HG03135 (cell line): ENCODE data around the gene PRDX2.

Experiments used
- ATAC-seq: cut with Tn5 transposase; IDR thresholded peaks from one replicate; pipeline ENCODE4 v1.9.1; 2021; ENCODE audit warnings: mild to moderate bottlenecking, moderate library complexity; ENCODE audit not compliant: unreplicated experiment

PRDX2 gene

GRCh38 chr19:12782424-12783290 is 18.9 kb downstream of the PRDX2 start:
- peak; percentile 33 for ATAC-seq

DNA sequence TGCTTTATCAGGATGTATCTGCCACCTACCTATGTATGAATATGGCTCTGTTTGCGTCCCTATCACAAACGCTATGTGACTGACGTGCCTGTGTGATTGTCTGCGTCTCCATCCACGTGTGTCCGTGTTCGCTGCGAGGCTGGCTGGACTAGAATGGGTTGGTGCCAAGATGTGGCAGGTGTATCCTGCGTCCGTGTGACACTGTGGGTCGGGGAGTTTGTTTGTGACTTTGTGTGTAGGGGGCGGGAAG is 19.5 kb downstream of the PRDX2 start:
- peak; percentile 4 for ATAC-seq

- no peak for ATAC-seq
Measured at GRCh38 chr19:12779162-12779993, 22.2 kb downstream of the PRDX2 start.

GRCh38 chr19:12778905-12779161 is 22.8 kb downstream of the PRDX2 start:
- ATAC-seq, result no peak

DNA sequence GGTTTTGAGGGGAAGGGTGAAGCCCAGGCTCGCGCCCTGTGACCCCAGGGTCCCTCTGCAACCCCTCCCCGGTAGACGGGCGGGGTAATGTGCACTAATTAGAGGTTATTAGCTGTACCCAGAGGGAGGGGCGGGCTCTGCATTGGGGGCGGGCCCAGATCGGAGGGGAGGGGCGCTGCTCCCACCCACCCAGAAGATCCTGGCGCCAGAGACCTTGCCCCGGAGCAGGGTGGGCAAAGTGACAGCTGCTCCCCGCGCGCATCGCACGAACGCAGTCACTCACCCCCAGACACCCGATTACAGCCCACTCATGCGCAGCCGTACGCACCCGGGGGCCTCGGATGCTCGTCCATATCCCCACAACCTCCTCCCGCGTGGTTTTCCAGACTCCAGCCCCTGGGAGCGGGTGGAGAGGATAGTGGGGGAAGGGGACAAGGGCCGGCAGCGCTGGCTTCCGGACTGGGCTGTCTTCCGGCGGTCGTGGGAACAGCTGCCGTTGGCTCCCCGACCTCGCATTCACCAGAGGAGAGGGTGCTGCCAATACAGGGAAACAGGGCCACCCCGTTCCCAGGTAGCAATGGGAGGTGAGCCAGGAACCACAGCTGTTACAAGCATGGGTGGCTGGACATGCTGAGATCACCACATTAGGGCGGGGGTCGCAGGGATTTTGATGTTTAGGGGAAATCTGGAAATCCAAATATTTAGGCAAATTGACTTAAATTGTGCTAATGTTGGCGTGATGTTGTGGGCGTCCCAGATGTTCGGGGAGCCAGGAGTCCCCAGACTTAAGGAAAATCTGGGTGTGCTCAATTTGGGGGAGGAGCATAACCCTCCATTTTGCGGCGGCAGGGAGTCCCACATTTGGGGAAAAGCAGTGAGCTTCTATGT is 23.3 kb downstream of the PRDX2 start:
- no peak for ATAC-seq

- ATAC-seq, result peak; percentile 34
Measured at GRCh38 chr19:12777217-12778016, 24.2 kb downstream of the PRDX2 start.

- ATAC-seq, result no peak
Measured at GRCh38 chr19:12774588-12775555, 26.7 kb downstream of the PRDX2 start, which contains the start of gene HOOK2. HOOK2 (minus strand) TSS chr19:12775552; CDS start chr19:12775449, 103 bp downstream.

DNA sequence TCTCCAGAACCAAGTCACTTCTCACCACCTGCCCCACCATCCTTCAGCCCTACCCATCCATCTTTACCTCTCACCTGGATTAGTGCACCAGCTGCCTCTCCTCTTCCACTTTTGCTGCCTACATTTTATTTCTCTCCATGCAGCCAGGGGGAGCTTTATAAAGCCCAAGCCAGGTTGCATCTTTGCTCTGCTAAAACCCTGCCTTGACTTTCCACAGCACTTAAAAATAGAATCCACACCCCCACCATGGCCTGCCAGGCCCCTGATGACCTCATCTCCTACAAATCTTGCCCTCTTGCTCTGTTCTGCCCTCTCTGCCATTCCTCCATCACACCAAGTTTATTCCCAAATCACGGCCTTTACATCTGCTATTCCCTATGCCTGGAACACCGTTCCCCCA is 28.0 kb downstream of the PRDX2 start:
- no peak for ATAC-seq

- no peak for ATAC-seq
Measured at GRCh38 chr19:12772323-12772722, 29.3 kb downstream of the PRDX2 start.

GRCh38 chr19:12770922-12771321 is 30.7 kb downstream of the PRDX2 start:
- no peak for ATAC-seq

- ATAC-seq, result no peak
Measured at GRCh38 chr19:12769689-12770088, 31.9 kb downstream of the PRDX2 start.

- no peak for ATAC-seq
Measured at GRCh38 chr19:12767666-12768065, 33.9 kb downstream of the PRDX2 start.

DNA sequence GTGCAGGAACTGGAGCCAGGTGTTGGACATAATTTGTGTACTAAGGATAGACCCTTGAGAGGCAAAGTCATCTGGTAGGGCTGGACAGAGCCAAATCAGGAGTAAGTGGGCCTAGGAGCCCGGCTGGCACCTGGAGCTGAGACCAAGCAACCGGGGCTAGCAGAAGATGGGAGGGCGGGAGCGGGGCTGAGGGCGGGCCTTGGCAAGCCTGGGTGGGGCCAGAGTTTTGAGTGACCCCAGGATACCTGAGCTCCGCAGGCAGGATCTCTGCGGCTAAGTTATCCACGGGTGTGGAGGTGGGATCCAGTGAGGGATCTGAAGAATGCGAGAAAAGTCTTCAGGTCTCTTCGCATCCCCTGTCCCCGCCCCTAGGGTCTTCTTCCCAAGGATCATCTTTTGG is 34.5 kb downstream of the PRDX2 start:
- ATAC-seq, result no peak

GRCh38 chr19:12766051-12766521 is 35.5 kb downstream of the PRDX2 start:
- ATAC-seq, result no peak

GRCh38 chr19:12764698-12765097 is 36.9 kb downstream of the PRDX2 start:
- no peak for ATAC-seq

- ATAC-seq, result no peak
Measured at GRCh38 chr19:12763100-12763499, 38.5 kb downstream of the PRDX2 start.

GRCh38 chr19:12759686-12760085 is 41.9 kb downstream of the PRDX2 start:
- ATAC-seq, result no peak

GRCh38 chr19:12757544-12758274 is 43.9 kb downstream of the PRDX2 start:
- ATAC-seq, result no peak
